ENCODE results near the gene TDRD12. TPM values are rescaled to one million over a fixed set of nuclear protein-coding genes. Genes with fewer than 3 reads are reported as not detected.
"Not testable (repeated sequence)": the region's sequence is repeated elsewhere in the genome, so short reads cannot be mapped to it uniquely, and the experiment has no call there.

TDRD12 gene
- total RNA-seq, 3 donors from 2014 or later (not counting 1 experiment from before 2014, with no cell fraction given) = 0.13 to 0.45 TPM; not detected in 1

- H3K27ac ChIP-seq (ENCODE audit: low read length); DNase-seq; H3K27me3 Mint-ChIP-seq (ENCODE audit: low read depth in 2 of 2); intact Hi-C loops (cut with micrococcal nuclease); H3K27ac Mint-ChIP-seq; H3K27me3 ChIP-seq (ENCODE audit: control insufficient read depth, insufficient read depth, low read length); H3K36me3 Mint-ChIP-seq; ATAC-seq; H3K9me3 Mint-ChIP-seq; H3K4me3 Mint-ChIP-seq; H3K9me3 ChIP-seq (ENCODE audit: control insufficient read depth, insufficient read depth, low read length); H3K36me3 ChIP-seq (ENCODE audit: control insufficient read depth, insufficient read depth, low read length); H3K4me3 ChIP-seq (ENCODE audit: low read length): not testable (repeated sequence)
- peaks cover 40% of the 10 kb centered on the region for H3K4me1 ChIP-seq (ENCODE audit: control insufficient read depth, insufficient read depth, low read length)
- 95% methylated on average over 3 of the region's 3 CpGs for WGBS (ENCODE audit: insufficient coverage)
- peaks cover 60 to 70% of the 10 kb centered on the region in 2 donors for H3K4me1 Mint-ChIP-seq
Measured at GRCh38 chr19:32696771-32697170, 22.8 kb upstream of the TDRD12 start.

GRCh38 chr19:32700129-32700528 lies 19.4 kb upstream of the TDRD12 start:
- not testable (repeated sequence) for H3K36me3 ChIP-seq (ENCODE audit: control insufficient read depth, insufficient read depth, low read length); H3K4me3 Mint-ChIP-seq

GRCh38 chr19:32702010-32702409 lies 17.6 kb upstream of the TDRD12 start:
- intact Hi-C loops (cut with micrococcal nuclease) = no loop called here
- H3K36me3 ChIP-seq (ENCODE audit: control insufficient read depth, insufficient read depth, low read length) = peaks cover 9% of the 10 kb centered on the region
- 100% methylated on average over 4 of the region's 5 CpGs for WGBS (ENCODE audit: insufficient coverage)
- Mint-ChIP-seq H3K9me3 (no peaks in the 10 kb centered on the region), H3K36me3 (peaks cover 12% of the 10 kb centered on the region), H3K27ac (peak overlapping the region; percentile 18 to 38), H3K27me3 (ENCODE audit: low read depth in 2 of 2) (no peaks in the 10 kb centered on the region), H3K4me1 (peaks cover 31 to 33% of the 10 kb centered on the region in 2 donors), H3K4me3 (no peak overlapping the region)
- no peak for DNase-seq
- H3K4me1 ChIP-seq (ENCODE audit: control insufficient read depth, insufficient read depth, low read length) = peaks cover 4% of the 10 kb centered on the region
- no peak for TF ChIP-seq CTCF (IDR thresholded peaks at IDR 0.05)
- H3K9me3 ChIP-seq (ENCODE audit: control insufficient read depth, insufficient read depth, low read length) = peaks cover 9% of the 10 kb centered on the region
- no peak overlapping the region for H3K27ac ChIP-seq (ENCODE audit: low read length)
- H3K4me3 ChIP-seq (ENCODE audit: low read length) = no peak overlapping the region
- H3K27me3 ChIP-seq (ENCODE audit: control insufficient read depth, insufficient read depth, low read length) = no peaks in the 10 kb centered on the region
- no peak for ATAC-seq

More at GRCh38 chr19:32700129-32700528, 19.4 kb upstream of the TDRD12 start:
- intact Hi-C loops (cut with micrococcal nuclease); H3K27me3 Mint-ChIP-seq (ENCODE audit: low read depth in 2 of 2); H3K27ac ChIP-seq (ENCODE audit: low read length); H3K9me3 Mint-ChIP-seq; DNase-seq; H3K27me3 ChIP-seq (ENCODE audit: control insufficient read depth, insufficient read depth, low read length); H3K27ac Mint-ChIP-seq; H3K4me3 ChIP-seq (ENCODE audit: low read length); ATAC-seq; H3K9me3 ChIP-seq (ENCODE audit: control insufficient read depth, insufficient read depth, low read length): not testable (repeated sequence)
- peaks cover 17% of the 10 kb centered on the region for H3K4me1 ChIP-seq (ENCODE audit: control insufficient read depth, insufficient read depth, low read length)
- Mint-ChIP-seq H3K36me3 (peaks cover 12% of the 10 kb centered on the region), H3K4me1 (peaks cover 40 to 47% of the 10 kb centered on the region in 2 donors)
- WGBS (ENCODE audit: insufficient coverage) = 97% methylated on average over 7 of the region's 7 CpGs

GRCh38 chr19:32704006-32704405 lies 15.6 kb upstream of the TDRD12 start:
- DNase-seq; H3K27me3 ChIP-seq (ENCODE audit: control insufficient read depth, insufficient read depth, low read length); H3K4me3 ChIP-seq (ENCODE audit: low read length); H3K36me3 ChIP-seq (ENCODE audit: control insufficient read depth, insufficient read depth, low read length); H3K27ac Mint-ChIP-seq; H3K4me1 ChIP-seq (ENCODE audit: control insufficient read depth, insufficient read depth, low read length); ATAC-seq; H3K9me3 ChIP-seq (ENCODE audit: control insufficient read depth, insufficient read depth, low read length); H3K27ac ChIP-seq (ENCODE audit: low read length); intact Hi-C loops (cut with micrococcal nuclease); H3K9me3 Mint-ChIP-seq; H3K4me3 Mint-ChIP-seq; H3K27me3 Mint-ChIP-seq (ENCODE audit: low read depth in 2 of 2): not testable (repeated sequence)
- Mint-ChIP-seq H3K4me1 (peaks cover 22 to 24% of the 10 kb centered on the region in 2 donors), H3K36me3 (peaks cover 12% of the 10 kb centered on the region)
- 100% methylated on average over 2 of the region's 2 CpGs for WGBS (ENCODE audit: insufficient coverage)

GRCh38 chr19:32708457-32708856 lies 11.1 kb upstream of the TDRD12 start:
- Mint-ChIP-seq H3K36me3 (peaks cover 12% of the 10 kb centered on the region), H3K4me3 (no peak overlapping the region)
- peak in 1 of 2 donors; percentile 49 for DNase-seq

More at GRCh38 chr19:32708457-32708856, 11.1 kb upstream of the TDRD12 start:
- no peaks in the 10 kb centered on the region for H3K4me1 ChIP-seq (ENCODE audit: control insufficient read depth, insufficient read depth, low read length)
- WGBS (ENCODE audit: insufficient coverage) = 21% methylated on average over 3 of the region's 3 CpGs
- Mint-ChIP-seq H3K27me3 (ENCODE audit: low read depth in 2 of 2) (no peaks in the 10 kb centered on the region), H3K27ac (peak overlapping the region; percentile 30 to 77), H3K4me1 (peaks cover 12 to 15% of the 10 kb centered on the region in 2 donors), H3K9me3 (no peaks in the 10 kb centered on the region)
- peaks cover 21% of the 10 kb centered on the region for H3K36me3 ChIP-seq (ENCODE audit: control insufficient read depth, insufficient read depth, low read length)
- H3K9me3 ChIP-seq (ENCODE audit: control insufficient read depth, insufficient read depth, low read length) = peaks cover 9% of the 10 kb centered on the region
- no peak for TF ChIP-seq CTCF (IDR thresholded peaks at IDR 0.05)
- no peak overlapping the region for H3K4me3 ChIP-seq (ENCODE audit: low read length)
- H3K27me3 ChIP-seq (ENCODE audit: control insufficient read depth, insufficient read depth, low read length) = no peaks in the 10 kb centered on the region
- no peak overlapping the region for H3K27ac ChIP-seq (ENCODE audit: low read length)
- intact Hi-C loops (cut with micrococcal nuclease) = no loop called here
- ATAC-seq = peak in 2 of 3 donors; percentile 48 to 55
